Measurements from ENCODE around the gene LPCAT1.
"Not testable (repeated sequence)": the region's sequence is repeated elsewhere in the genome, so short reads cannot be mapped to it uniquely, and the experiment has no call there.

The LPCAT1 gene

DNA sequence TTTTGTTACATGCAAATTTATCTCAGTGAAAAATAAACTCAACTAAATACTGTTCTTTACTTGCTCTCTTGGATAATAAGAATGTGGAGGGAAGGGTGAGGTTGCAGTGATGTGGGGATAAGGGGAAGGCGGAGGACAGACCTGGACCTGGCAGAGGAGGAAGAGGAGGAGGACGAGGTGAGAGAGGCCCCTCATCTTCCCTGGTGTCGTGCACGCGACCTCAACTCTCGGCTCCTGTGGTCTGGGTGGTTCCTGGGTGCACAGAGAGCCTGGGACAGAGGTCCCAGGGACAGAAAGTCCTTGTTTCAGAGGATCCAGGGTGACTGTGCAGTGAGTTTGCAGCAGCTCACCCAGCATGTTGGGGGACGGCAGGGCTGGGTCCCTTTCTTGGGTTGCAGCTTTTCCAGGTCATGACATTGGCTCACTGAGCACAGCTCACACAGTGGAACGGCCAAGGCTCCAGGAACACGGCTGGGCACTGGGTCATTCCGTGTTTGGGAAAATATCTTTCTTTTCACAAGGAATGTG lies 37.7 kb upstream of the LPCAT1 start:
- Mint-ChIP-seq H3K27ac (no peak overlapping the region), H3K9me3 (no peaks in the 10 kb centered on the region), H3K4me3 (no peak overlapping the region), H3K27me3 (peaks cover 14 to 26% of the 10 kb centered on the region in 2 donors), H3K36me3 (ENCODE audit: insufficient read depth) (no peaks in the 10 kb centered on the region), H3K4me1 (ENCODE audit: low read depth in 2 of 2) (no peaks in the 10 kb centered on the region)
- DNase-seq: no peak
- ATAC-seq (replicated peaks): no peak

DNA sequence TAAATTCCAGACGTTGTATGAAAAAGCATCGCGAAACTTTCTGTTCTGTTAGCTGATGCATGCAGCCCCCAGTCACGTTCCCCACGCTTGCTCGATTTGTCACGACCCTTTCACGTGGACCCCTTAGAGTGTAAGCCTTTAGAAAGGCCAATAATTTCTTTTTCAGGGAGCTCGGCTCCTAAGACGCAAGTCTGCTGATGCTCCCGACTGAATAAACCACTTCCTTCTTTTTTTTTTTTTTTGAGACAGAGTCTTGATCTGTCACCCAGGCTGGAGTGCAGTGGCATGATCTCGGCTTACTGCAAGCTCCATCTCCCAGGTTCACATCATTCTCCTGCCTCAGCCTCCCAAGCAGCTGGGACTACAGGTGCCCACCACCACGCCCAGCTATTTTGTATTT lies 36.7 kb upstream of the LPCAT1 start:
- not testable (repeated sequence) for H3K9me3 Mint-ChIP-seq; H3K27ac Mint-ChIP-seq; H3K4me3 Mint-ChIP-seq; ATAC-seq (replicated peaks); H3K4me1 Mint-ChIP-seq (ENCODE audit: low read depth in 2 of 2); DNase-seq; H3K36me3 Mint-ChIP-seq (ENCODE audit: insufficient read depth)
- H3K27me3 Mint-ChIP-seq: peaks cover 14 to 26% of the 10 kb centered on the region in 2 donors

DNA sequence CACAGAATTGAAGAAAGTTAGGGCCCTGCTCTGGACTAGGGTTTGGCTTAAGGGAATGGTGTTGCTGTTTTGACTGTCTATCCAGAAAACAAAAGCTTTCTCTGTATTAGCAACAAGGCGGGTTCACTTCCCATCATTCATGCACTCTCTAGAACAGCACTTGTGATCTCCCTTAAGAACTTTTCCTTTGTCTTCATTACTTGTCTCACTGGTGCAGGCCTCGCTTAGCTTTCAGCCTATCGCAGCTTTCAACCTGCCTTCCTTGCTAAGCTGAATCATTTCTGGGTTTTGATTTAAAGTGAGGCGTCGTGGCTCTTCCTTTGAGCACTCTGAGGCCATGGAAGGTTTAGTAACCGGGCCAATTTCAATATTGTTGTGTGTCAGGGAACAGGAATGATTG lies 35.2 kb upstream of the LPCAT1 start:
- no peak overlapping the region for H3K27ac Mint-ChIP-seq
- ATAC-seq (replicated peaks) (no peak), DNase-seq (no peak)
- no peaks in the 10 kb centered on the region for H3K4me1 Mint-ChIP-seq (ENCODE audit: low read depth in 2 of 2)
- H3K9me3 Mint-ChIP-seq: no peaks in the 10 kb centered on the region
- no peaks in the 10 kb centered on the region for H3K36me3 Mint-ChIP-seq (ENCODE audit: insufficient read depth)
- no peak overlapping the region for H3K4me3 Mint-ChIP-seq
- peaks cover 14 to 34% of the 10 kb centered on the region in 2 donors for H3K27me3 Mint-ChIP-seq

DNA sequence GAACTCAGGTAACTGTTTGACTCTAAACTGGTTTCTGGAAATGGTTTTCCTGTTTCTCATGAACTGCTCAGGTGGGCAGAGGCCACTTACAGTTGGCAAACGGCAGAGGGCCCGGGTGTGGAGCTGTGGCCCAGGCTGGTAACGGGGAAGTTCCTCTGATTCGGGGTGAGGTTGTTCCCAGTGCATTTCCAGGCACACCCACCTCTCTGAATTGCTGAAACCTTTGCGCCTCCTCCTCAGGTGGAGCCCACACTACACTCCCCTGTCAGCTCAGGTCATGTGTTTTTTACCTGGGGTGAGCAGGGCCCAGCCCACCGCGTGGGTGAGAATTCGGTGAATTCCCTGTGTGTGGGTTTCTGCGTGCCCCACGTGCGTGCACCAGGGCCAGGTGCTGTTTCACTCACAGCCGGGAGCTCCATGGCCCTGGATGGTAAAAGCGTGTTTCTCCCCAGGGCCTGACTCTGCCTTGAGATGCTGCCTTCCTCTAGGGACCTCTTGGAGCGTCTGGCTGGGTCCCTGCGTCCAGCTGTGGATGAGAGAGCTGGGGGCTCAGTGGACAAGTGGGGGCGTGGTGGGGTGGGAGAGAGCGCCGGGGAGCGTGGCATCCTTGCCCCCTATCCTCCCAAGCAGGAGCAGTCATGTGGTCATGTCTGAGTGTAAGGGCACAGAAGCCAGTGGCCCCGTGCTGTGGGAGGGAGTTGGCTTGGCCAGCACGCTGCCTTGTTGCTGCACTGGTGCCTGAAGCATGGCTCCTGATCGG lies 33.5 kb upstream of the LPCAT1 start:
- Mint-ChIP-seq H3K36me3 (ENCODE audit: insufficient read depth) (no peaks in the 10 kb centered on the region), H3K4me1 (ENCODE audit: low read depth in 2 of 2) (no peaks in the 10 kb centered on the region), H3K27ac (no peak overlapping the region), H3K9me3 (no peaks in the 10 kb centered on the region), H3K27me3 (peaks cover 6 to 39% of the 10 kb centered on the region in 2 donors), H3K4me3 (no peak overlapping the region)
- ATAC-seq (replicated peaks) (no peak), DNase-seq (no peak)

DNA sequence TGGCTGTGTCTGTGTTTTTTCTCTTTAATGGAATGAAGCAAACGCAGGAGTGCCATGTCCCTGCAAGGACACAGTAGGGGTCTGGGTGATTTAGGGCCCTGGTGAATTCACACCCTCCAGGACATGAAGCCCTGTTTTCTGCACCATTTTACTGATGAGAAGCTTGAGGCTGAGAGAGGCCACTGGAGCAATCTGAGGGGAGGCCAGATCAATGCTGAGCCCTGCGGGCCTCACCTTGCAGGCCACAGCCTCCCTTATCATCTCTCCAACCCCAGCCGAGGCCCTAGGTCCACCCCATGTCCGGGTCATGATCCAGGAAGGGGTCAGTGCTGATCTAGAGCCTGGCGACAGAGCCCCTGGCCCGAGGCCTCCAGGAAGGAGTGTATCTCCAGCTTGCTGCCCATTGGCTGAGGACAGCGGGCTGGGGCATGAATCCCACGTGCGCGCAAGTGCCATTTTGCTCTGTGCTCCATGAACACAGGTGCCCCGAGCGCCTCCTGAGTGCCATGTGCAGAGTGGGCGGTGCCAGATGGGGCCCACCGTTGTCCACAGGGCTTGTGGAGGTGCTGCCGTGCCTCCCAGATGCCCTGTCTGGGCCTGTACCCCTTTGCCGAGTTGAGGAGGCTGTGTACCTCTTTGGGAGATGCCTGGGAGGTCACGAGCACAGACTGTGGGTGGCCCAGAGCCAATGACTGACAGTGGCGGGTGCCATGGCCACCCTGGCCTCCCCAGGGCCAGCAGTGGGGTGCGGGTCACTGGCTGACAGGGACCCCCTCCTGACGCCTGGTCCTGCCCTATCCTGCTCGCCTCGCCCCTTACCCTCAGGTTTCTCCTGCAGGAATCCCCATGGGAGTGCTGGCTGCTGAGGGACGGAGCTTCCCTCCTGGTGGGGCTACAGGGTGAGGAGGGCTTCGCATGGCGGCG lies 32.3 kb upstream of the LPCAT1 start:
- Mint-ChIP-seq H3K27me3 (peaks cover 1 to 33% of the 10 kb centered on the region in 2 donors), H3K27ac (no peak overlapping the region)
- no peak for DNase-seq

DNA sequence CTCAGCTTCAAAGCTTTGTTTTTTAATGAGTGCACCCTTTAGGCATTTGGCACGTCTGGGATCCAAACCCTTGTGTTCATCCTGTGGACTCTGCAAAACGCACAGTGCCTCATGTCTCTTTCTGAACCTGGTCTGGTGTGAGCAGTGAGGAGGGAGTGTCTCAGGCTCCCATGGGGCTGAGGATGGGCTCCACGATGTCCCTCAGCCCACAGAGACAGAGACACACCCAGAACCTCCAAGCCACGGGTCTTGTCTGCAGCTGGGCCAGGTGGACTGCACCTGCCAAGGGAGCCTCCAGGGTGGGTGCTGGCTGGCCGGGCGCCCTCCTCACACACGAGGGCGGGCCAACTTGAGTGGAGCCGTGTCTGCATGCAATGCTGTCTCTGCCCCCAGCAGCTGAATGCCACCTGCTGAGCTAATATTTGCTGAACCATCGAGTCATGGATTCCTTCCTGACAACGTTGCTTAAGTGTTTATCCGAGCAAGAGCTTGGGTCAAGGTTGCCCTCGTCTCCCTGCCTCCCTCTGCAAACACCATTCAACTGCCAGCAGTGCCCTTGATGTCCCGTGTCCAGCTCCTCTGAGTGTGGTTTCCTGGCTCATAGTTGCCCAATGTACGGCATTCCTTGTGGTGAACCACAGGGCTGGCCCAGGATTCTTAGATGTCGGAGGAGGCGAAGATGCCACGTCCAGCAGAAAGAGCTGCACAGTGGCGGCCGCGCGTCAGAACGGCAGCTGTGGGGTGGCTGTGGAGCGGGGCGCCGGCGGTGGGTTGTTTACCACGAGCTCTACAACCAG lies 31.4 kb upstream of the LPCAT1 start:
- ATAC-seq (replicated peaks): no peak
- Mint-ChIP-seq H3K27me3 (peaks cover 0 to 25% of the 10 kb centered on the region in 2 donors), H3K4me3 (no peak overlapping the region), H3K27ac (no peak overlapping the region), H3K9me3 (no peaks in the 10 kb centered on the region), H3K4me1 (ENCODE audit: low read depth in 2 of 2) (no peaks in the 10 kb centered on the region), H3K36me3 (ENCODE audit: insufficient read depth) (no peaks in the 10 kb centered on the region)
- no peak for DNase-seq

More for the DNA sequence above, 32.3 kb upstream of the LPCAT1 start:
- H3K36me3 Mint-ChIP-seq (ENCODE audit: insufficient read depth): no peaks in the 10 kb centered on the region
- no peak overlapping the region for H3K4me3 Mint-ChIP-seq
- H3K4me1 Mint-ChIP-seq (ENCODE audit: low read depth in 2 of 2): no peaks in the 10 kb centered on the region
- H3K9me3 Mint-ChIP-seq: no peaks in the 10 kb centered on the region
- ATAC-seq (replicated peaks): no peak

DNA sequence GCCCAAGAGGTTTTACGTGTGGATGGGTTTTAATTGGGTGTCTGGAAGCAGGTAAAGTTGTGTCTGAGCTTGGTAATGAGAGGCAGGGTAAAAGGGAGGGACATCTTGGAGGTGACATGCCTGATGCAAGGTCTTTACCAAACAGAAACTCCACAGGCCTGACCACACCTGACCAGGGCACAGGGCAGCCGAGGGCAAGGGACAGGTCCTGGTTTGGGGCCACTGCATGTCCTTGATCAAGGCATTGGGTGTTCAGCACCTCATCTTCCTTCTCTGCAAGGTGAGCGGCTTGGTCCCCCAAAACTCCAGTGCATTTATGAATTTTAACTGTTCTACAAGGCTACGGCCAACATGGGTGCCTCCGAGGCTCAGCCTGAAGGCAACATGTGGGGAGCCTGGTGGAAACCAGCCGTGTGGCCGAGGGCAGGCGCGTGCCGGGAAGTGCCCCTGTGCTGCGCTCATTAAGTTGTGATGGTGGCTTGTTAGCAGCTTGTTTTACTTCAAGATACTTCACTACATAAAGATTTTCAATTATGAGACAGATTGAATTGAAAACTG lies 30.7 kb upstream of the LPCAT1 start:
- ATAC-seq (replicated peaks) (no peak), DNase-seq (no peak)
- no peak overlapping the region for H3K4me3 Mint-ChIP-seq
- H3K9me3 Mint-ChIP-seq: no peaks in the 10 kb centered on the region
- H3K27ac Mint-ChIP-seq: peak overlapping the region in 1 of 2 donors; percentile 42
- peaks cover 0 to 21% of the 10 kb centered on the region in 2 donors for H3K27me3 Mint-ChIP-seq
- no peaks in the 10 kb centered on the region for H3K4me1 Mint-ChIP-seq (ENCODE audit: low read depth in 2 of 2)
- no peaks in the 10 kb centered on the region for H3K36me3 Mint-ChIP-seq (ENCODE audit: insufficient read depth)

DNA sequence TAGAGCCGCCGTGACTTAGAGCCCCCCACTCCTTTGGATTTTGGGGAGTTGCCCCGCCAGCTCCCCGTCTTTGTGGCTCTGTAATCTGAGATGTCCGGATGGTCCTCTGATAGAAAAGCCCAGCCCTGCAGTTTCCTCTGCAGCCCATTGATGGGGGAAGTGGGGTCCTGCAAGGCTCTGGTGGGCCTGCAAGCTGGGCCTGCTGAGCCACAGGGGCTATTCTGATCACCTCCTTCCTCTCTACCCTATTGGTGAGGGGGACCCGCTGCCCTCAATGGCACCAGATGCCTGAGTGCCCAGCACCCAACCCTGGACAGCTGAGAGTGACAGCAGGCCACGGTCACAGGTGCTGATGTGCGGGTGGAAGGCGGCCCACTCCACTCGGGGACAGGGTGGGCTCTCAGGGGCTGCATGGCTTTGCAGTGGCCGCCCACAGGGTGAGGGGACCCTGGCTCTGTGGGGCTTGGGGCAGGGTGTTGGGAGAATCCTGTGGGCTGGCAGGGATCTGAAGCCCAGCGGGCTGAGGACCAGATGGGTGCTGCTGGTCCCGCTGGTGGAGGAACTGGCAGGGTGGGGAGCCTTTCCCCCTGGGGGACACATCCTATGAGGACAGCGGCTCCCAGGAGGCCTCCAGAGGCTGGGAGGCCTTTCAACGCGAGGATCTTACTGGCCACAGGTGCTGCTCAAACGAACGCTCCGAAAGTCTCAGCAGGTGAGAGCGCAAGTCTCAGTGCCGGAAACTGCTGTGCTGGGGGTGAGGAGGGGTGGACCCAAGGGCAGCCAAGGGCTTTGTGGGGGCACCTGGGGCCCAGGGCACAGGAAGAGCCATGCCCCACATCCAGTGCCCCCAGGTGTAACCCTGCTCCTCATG lies 30.0 kb upstream of the LPCAT1 start:
- ATAC-seq (replicated peaks): no peak
- DNase-seq: no peak
- peak overlapping the region in 1 of 2 donors; percentile 42 for H3K27ac Mint-ChIP-seq
- H3K36me3 Mint-ChIP-seq (ENCODE audit: insufficient read depth): no peaks in the 10 kb centered on the region
- H3K27me3 Mint-ChIP-seq: peaks cover 0 to 15% of the 10 kb centered on the region in 2 donors
- H3K4me3 Mint-ChIP-seq: no peak overlapping the region
- H3K9me3 Mint-ChIP-seq: no peaks in the 10 kb centered on the region
- no peaks in the 10 kb centered on the region for H3K4me1 Mint-ChIP-seq (ENCODE audit: low read depth in 2 of 2)

DNA sequence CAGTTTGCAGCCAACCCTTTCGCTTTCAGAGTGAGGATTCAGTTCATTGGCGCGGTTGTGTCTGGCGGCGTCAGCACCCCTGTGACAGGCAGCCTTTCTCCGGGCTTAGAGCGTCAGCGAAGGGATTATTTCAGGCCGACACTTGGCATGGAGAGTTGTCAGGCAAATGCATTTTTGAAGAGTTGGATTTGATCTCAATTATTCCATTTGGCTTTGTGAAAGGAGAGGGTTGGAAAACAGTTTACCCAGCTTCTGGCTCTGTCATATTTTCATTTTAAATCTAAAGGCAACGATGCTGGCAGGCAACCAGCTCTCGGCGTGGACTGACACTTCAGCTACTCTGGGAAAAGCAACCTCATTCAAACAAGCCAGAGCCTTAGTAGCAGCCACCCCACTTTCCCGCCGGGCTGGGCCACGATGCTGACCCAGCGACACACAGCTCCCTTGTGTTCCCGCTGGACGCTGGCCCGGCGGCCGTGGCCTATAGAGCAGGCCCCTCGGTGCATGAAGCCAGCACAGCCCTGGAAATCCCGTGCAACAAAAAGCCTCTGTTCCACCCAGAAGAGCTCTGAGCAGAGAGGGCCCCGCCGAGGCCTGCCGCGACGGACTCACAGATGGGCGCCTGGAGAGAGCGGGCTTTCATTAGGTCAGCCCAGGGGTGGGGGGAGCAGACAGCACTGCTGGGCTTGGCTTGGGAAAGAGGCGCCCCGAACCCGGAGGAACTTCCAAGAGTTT lies 28.9 kb upstream of the LPCAT1 start:
- H3K4me3 Mint-ChIP-seq: no peak overlapping the region
- no peak overlapping the region for H3K27ac Mint-ChIP-seq
- no peaks in the 10 kb centered on the region for H3K9me3 Mint-ChIP-seq
- no peak for DNase-seq
- ATAC-seq (replicated peaks): no peak
- peaks cover 0 to 13% of the 10 kb centered on the region in 2 donors for H3K27me3 Mint-ChIP-seq
- no peaks in the 10 kb centered on the region for H3K4me1 Mint-ChIP-seq (ENCODE audit: low read depth in 2 of 2)
- no peaks in the 10 kb centered on the region for H3K36me3 Mint-ChIP-seq (ENCODE audit: insufficient read depth)

DNA sequence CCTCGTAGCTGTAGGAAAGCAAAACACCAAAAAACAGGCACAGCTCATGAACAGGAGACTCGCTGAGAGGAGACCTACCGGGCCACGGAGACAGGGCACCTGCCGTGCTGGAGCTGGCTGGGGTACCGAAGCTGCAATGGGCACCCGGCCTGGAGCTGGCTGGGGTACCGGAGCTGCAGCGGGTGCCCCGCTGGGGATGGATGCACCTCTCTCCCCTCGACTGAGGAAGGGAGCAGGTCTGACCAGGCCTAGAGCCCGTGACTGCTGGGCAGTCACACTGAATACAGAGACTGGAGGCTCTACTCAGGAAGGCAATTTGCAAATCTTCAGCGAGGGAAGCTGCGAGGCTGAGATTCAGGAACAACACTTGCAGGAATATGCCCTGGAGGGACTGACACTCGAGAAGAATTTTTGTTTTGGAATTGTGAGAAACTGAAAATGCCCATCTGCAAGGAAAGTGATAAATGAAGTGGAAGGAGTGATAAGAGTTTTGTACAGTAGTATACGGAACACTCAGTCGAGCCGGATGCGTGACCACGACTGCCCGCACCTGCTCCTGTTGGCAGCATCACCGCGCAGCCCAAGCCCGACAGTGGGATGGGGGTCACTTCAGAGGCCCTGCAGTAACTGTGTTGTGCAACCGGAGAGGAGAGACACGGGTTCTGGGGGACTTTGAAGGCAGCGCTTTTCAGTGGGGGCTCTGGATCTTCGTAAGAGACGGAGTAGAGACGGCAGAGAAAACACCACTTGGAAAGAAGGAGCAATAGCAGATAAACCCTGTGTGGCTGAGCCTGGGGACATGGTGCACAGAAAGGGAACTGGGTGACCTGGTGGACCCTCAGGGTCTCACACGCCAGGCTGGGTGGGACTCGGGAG lies 27.9 kb upstream of the LPCAT1 start:
- DNase-seq: no peak
- no peaks in the 10 kb centered on the region for H3K36me3 Mint-ChIP-seq (ENCODE audit: insufficient read depth)
- H3K27ac Mint-ChIP-seq: no peak overlapping the region

More for the DNA sequence above, 27.9 kb upstream of the LPCAT1 start:
- no peak overlapping the region for H3K4me3 Mint-ChIP-seq
- H3K9me3 Mint-ChIP-seq: no peaks in the 10 kb centered on the region
- H3K27me3 Mint-ChIP-seq: peaks cover 0 to 13% of the 10 kb centered on the region in 2 donors
- H3K4me1 Mint-ChIP-seq (ENCODE audit: low read depth in 2 of 2): no peaks in the 10 kb centered on the region
- no peak for ATAC-seq (replicated peaks)

All from effector memory CD8-positive, alpha-beta T cell (primary cell).